Astrocyte of the hippocampus (primary cell): Measurements from ENCODE around the gene GPR180.
A peak's percentile ranks its signal among the peaks of the same experiment; 100 is the strongest.

Experiments used
- DNase-seq: peaks from one replicate; pipeline ENCODE4 v3.0.0; 2011; ENCODE audit warnings: low read depth, low spot score

Gene GPR180

GRCh38 chr13:94601446-94602431 is at the start of gene GPR180:
Gene GPR180, plus strand, starts transcription at chr13:94601857. Its CDS starts 71 bp downstream, at chr13:94601928.
- DNase-seq, result peak; percentile 100

GRCh38 chr13:94552095-94552494 is 49.6 kb upstream of the GPR180 start:
- DNase-seq, result no peak

GRCh38 chr13:94553766-94554165 is 47.9 kb upstream of the GPR180 start:
- no peak for DNase-seq

GRCh38 chr13:94556041-94556440 is 45.6 kb upstream of the GPR180 start:
- DNase-seq, result no peak

- DNase-seq, result no peak
Observed at GRCh38 chr13:94556621-94557020, 45.0 kb upstream of the GPR180 start.

GRCh38 chr13:94557684-94558235 is 43.9 kb upstream of the GPR180 start:
- DNase-seq, result peak; percentile 5

GRCh38 chr13:94558716-94559115 is 42.9 kb upstream of the GPR180 start:
- DNase-seq, result no peak

GRCh38 chr13:94559222-94559795 is 42.3 kb upstream of the GPR180 start:
- DNase-seq, result no peak

GRCh38 chr13:94560116-94560515 is 41.5 kb upstream of the GPR180 start:
- no peak for DNase-seq

GRCh38 chr13:94561126-94561525 is 40.5 kb upstream of the GPR180 start:
- no peak for DNase-seq

GRCh38 chr13:94567581-94567980 is 34.1 kb upstream of the GPR180 start:
- no peak for DNase-seq

- no peak for DNase-seq
Observed at GRCh38 chr13:94568443-94568842, 33.2 kb upstream of the GPR180 start.

- DNase-seq, result no peak
Observed at GRCh38 chr13:94569615-94570014, 32.0 kb upstream of the GPR180 start.

- DNase-seq, result no peak
Observed at GRCh38 chr13:94579063-94579462, 22.6 kb upstream of the GPR180 start.

- no peak for DNase-seq
Observed at GRCh38 chr13:94583926-94584325, 17.7 kb upstream of the GPR180 start.

GRCh38 chr13:94585543-94586101 is 16.0 kb upstream of the GPR180 start:
- no peak for DNase-seq

- DNase-seq, result no peak
Observed at GRCh38 chr13:94586371-94586770, 15.3 kb upstream of the GPR180 start.

GRCh38 chr13:94588541-94588940 is 13.1 kb upstream of the GPR180 start:
- no peak for DNase-seq

- DNase-seq, result no peak
Observed at GRCh38 chr13:94590744-94591143, 10.9 kb upstream of the GPR180 start.

- DNase-seq, result peak; percentile 52
Observed at GRCh38 chr13:94595001-94595949, 6.4 kb upstream of the GPR180 start.

GRCh38 chr13:94595950-94596574 is 5.6 kb upstream of the GPR180 start, which contains the start of gene TGDS:
Gene TGDS, minus strand, starts transcription at chr13:94596152. Its CDS starts 16 bp downstream, at chr13:94596136.
- peak; percentile 96 for DNase-seq
